Hepatocyte (in vitro differentiated cells): ENCODE measurements around the gene IDH1. TPM values are rescaled to one million over a fixed set of nuclear protein-coding genes. Genes with fewer than 3 reads are reported as not detected.
A peak's percentile ranks its signal among the peaks of the same experiment; 100 is the strongest.

Experiments used
- DNase-seq: peaks from one replicate; pipeline ENCODE4 v3.0.0-alpha.2; 2016; ENCODE audit warnings: low spot score
- H2AFZ ChIP-seq: fragments of 200-600 bp; sonication (generic); 2 replicates; pipeline ENCODE4 v1.6.0; 2016; ENCODE audit warnings: antibody characterized with exemption, mild to moderate bottlenecking
- H3K27ac ChIP-seq: fragments of 200-600 bp; sonication (generic); 2 replicates; pipeline ENCODE4 v1.5.1; 2016; ENCODE audit warnings: mild to moderate bottlenecking
- H3K27me3 ChIP-seq: fragments of 200-600 bp; sonication (generic); 2 replicates; pipeline ENCODE4 v1.6.1; 2016
- H3K36me3 ChIP-seq: fragments of 200-600 bp; sonication (generic); replicated peaks from 2 replicates; pipeline ENCODE4 v1.5.1; 2016; ENCODE audit warnings: low read depth; ENCODE audit not compliant: insufficient read depth
- H3K4me1 ChIP-seq: fragments of 200-600 bp; sonication (generic); 2 replicates; pipeline ENCODE4 v1.5.1; 2016; ENCODE audit warnings: mild to moderate bottlenecking, moderate library complexity; ENCODE audit not compliant: insufficient read depth
- H3K4me2 ChIP-seq: fragments of 200-600 bp; sonication (generic); 2 replicates; pipeline ENCODE4 v1.6.0; 2016
- H3K4me3 ChIP-seq: fragments of 200-600 bp; sonication (generic); 2 replicates; pipeline ENCODE4 v1.5.1; 2016; ENCODE audit warnings: mild to moderate bottlenecking
- H3K79me2 ChIP-seq: fragments of 200-600 bp; sonication (generic); 2 replicates; pipeline ENCODE4 v1.6.0; 2017; ENCODE audit warnings: mild to moderate bottlenecking
- H3K9me2 ChIP-seq: fragments of 200-600 bp; sonication (generic); replicated peaks from 2 replicates; pipeline ENCODE4 v1.6.0; 2017; ENCODE audit warnings: mild to moderate bottlenecking; ENCODE audit not compliant: insufficient read depth
- H3K9me3 ChIP-seq: fragments of 200-600 bp; sonication (generic); 2 replicates; pipeline ENCODE4 v1.5.1; 2016; ENCODE audit warnings: low read depth, mild to moderate bottlenecking
- H4K20me1 ChIP-seq: fragments of 200-600 bp; sonication (generic); 2 replicates; pipeline ENCODE4 v1.6.0; 2016; ENCODE audit warnings: mild to moderate bottlenecking; ENCODE audit not compliant: insufficient read depth, poor library complexity, severe bottlenecking
- EZH2 ChIP-seq: fragments of 200-600 bp; sonication (generic); IDR thresholded peaks from 2 replicates; pipeline ENCODE4 v1.6.1; 2016; ENCODE audit warnings: antibody characterized with exemption, mild to moderate bottlenecking, borderline replicate concordance
- EZH2phosphoT487 ChIP-seq: fragments of 200-600 bp; sonication (generic); IDR thresholded peaks from one replicate; pipeline ENCODE4 v1.6.1; 2018; ENCODE audit warnings: antibody characterized with exemption, mild to moderate bottlenecking, low read depth, moderate library complexity; ENCODE audit not compliant: unreplicated experiment, severe bottlenecking
- WGBS: methylation state at CpG from one replicate; pipeline ENCODE4 v1.1.6; 2016; ENCODE audit warnings: low lambda C conversion rate; ENCODE audit errors: missing lambda C conversion rate; 5-methylcytosine and 5-hydroxymethylcytosine counted together
- polyA plus RNA-seq: library from polyadenylated mRNA; unstranded; fragments of >200 nt; fragmentation: Nextera tagmentation; extraction: Ambion mirVana; gene quantifications from 2 replicates; pipeline ENCODE4 v1.2.1, GENCODE V29; 2016
- total RNA-seq: library from RNA; depleted of rRNA; stranded (reverse); fragments of >200 nt; gene quantifications from 2 replicates; pipeline ENCODE4 v1.2.3, GENCODE V29; 2014
- TF ChIP-seq, protein P1 (sequence below): fragments of 200-600 bp; sonication (generic); IDR thresholded peaks from 2 replicates; pipeline ENCODE4 v1.5.1; 2016; ENCODE audit warnings: antibody characterized with exemption, mild to moderate bottlenecking; ENCODE audit not compliant: poor library complexity

Gene IDH1
- total and polyA plus RNA-seq, 2 experiments from 2014 or later, result 263 to 411 TPM

- no peaks in the 10 kb centered on the region for H3K9me3 ChIP-seq
- no peak overlapping the region for H3K27ac ChIP-seq
- no peaks in the 10 kb centered on the region for H3K79me2 ChIP-seq
- no peaks in the 10 kb centered on the region for H3K9me2 ChIP-seq
- WGBS, result 92% methylated on average over 9 of the region's 9 CpGs
- peak overlapping the region; percentile 24 for H3K4me2 ChIP-seq
- TF ChIP-seq EZH2 (no peak), EZH2phosphoT487 (no peak)
- TF ChIP-seq, protein P1, sequence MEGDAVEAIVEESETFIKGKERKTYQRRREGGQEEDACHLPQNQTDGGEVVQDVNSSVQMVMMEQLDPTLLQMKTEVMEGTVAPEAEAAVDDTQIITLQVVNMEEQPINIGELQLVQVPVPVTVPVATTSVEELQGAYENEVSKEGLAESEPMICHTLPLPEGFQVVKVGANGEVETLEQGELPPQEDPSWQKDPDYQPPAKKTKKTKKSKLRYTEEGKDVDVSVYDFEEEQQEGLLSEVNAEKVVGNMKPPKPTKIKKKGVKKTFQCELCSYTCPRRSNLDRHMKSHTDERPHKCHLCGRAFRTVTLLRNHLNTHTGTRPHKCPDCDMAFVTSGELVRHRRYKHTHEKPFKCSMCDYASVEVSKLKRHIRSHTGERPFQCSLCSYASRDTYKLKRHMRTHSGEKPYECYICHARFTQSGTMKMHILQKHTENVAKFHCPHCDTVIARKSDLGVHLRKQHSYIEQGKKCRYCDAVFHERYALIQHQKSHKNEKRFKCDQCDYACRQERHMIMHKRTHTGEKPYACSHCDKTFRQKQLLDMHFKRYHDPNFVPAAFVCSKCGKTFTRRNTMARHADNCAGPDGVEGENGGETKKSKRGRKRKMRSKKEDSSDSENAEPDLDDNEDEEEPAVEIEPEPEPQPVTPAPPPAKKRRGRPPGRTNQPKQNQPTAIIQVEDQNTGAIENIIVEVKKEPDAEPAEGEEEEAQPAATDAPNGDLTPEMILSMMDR, result no peak
- no peaks in the 10 kb centered on the region for H3K27me3 ChIP-seq
- no peak overlapping the region for H2AFZ ChIP-seq
- H3K4me3 ChIP-seq, result no peak overlapping the region
- H3K36me3 ChIP-seq, result no peaks in the 10 kb centered on the region
- H3K4me1 ChIP-seq, result peaks cover 7% of the 10 kb centered on the region
- DNase-seq, result no peak
- H4K20me1 ChIP-seq, result no peaks in the 10 kb centered on the region
Observed at GRCh38 chr2:208239770-208240493, 14.9 kb downstream of the IDH1 start.

DNA sequence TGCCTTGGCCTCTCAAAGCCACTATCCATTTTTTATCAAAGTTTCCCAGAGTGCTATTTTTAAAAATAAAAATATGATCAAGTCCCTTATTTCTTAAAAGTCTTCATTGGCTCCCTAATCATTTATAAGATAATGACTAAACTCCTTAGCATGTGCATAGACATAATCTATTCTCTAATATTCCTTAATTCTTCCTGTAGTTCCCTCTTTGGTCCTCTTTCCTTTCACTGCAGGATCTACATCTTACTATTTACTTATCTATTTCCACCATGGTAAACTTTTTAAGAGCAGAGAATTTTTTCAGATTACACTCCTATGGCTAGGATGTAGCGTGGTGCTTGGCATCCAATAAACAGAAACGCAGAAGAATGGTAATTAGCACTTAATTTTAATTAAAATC is 19.0 kb downstream of the IDH1 start:
- Histone ChIP-seq H3K27ac (no peak overlapping the region), H3K4me2 (no peak overlapping the region), H3K27me3 (no peaks in the 10 kb centered on the region), H2AFZ (no peak overlapping the region), H3K4me3 (no peak overlapping the region), H3K36me3 (no peaks in the 10 kb centered on the region), H4K20me1 (no peaks in the 10 kb centered on the region), H3K4me1 (peaks cover 7% of the 10 kb centered on the region), H3K9me3 (peaks cover 5% of the 10 kb centered on the region), H3K79me2 (no peaks in the 10 kb centered on the region), H3K9me2 (no peaks in the 10 kb centered on the region)
- WGBS, result 80% methylated on average over 2 of the region's 2 CpGs
- TF ChIP-seq EZH2phosphoT487, result no peak
- TF ChIP-seq, protein P1, result no peak
- no peak for TF ChIP-seq EZH2
- no peak for DNase-seq

- no peak overlapping the region for H3K4me3 ChIP-seq
- H3K36me3 ChIP-seq, result no peaks in the 10 kb centered on the region
- WGBS, result 94% methylated on average over 1 of the region's 1 CpG
- H3K9me3 ChIP-seq, result peaks cover 5% of the 10 kb centered on the region
- no peaks in the 10 kb centered on the region for H3K4me1 ChIP-seq
- H3K4me2 ChIP-seq, result no peak overlapping the region
- H2AFZ ChIP-seq, result no peak overlapping the region
- DNase-seq, result no peak
- no peaks in the 10 kb centered on the region for H3K79me2 ChIP-seq
- TF ChIP-seq EZH2 (no peak), EZH2phosphoT487 (no peak)
- TF ChIP-seq, protein P1, result no peak
- no peaks in the 10 kb centered on the region for H3K27me3 ChIP-seq
- no peak overlapping the region for H3K27ac ChIP-seq
- no peaks in the 10 kb centered on the region for H3K9me2 ChIP-seq
- no peaks in the 10 kb centered on the region for H4K20me1 ChIP-seq
Observed at GRCh38 chr2:208234786-208235185, 20.1 kb downstream of the IDH1 start.
